Vagina (tissue), 2 donors: ENCODE data around the gene CHN2. TPM values are rescaled to one million over a fixed set of nuclear protein-coding genes. Genes with fewer than 3 reads are reported as not detected.

ENCODE experiments used
- DNase-seq, 2 donors: peaks; one replicate each; pipeline ENCODE4 v3.0.0-alpha.2; 2017; ENCODE audit errors: extremely low spot score in 2 of 2
- H3K27ac ChIP-seq: fragments of 200-600 bp; sonication (generic); one replicate; pipeline ENCODE4 v1.5.1; 2019
- H3K27me3 ChIP-seq: fragments of 200-600 bp; sonication (generic); one replicate; pipeline ENCODE4 v1.5.1; 2019
- H3K36me3 ChIP-seq, 2 donors: fragments of 200-600 bp; sonication (generic); one replicate each; pipeline ENCODE4 v1.5.1; 2017 to 2019
- H3K4me1 ChIP-seq: fragments of 200-600 bp; sonication (generic); one replicate; pipeline ENCODE4 v1.5.1; 2019
- H3K4me3 ChIP-seq, 2 donors: fragments of 200-600 bp; sonication (generic); 1 replicate in 1 of 2; 2 replicates in 1 of 2; pipeline ENCODE4 v1.5.1; 2016 to 2019
- H3K9me3 ChIP-seq: fragments of 200-600 bp; sonication (generic); one replicate; pipeline ENCODE4 v1.5.1; 2019
- CTCF ChIP-seq, 3 experiments: fragments of 450-650 bp in 2 of 3; fragments of 200-600 bp in 1 of 3; sonication (generic) in 1 of 3; IDR thresholded peaks; one replicate each; pipeline ENCODE4 v1.5.1; 2017 to 2019; ENCODE audit warnings: antibody characterized with exemption in 3 of 3, mild to moderate bottlenecking in 2 of 3, moderate library complexity in 2 of 3
- POLR2A ChIP-seq, 2 donors: fragments of 450-650 bp; IDR thresholded peaks; one replicate each; pipeline ENCODE4 v1.6.1; 2017; ENCODE audit warnings: antibody characterized with exemption in 2 of 2, mild to moderate bottlenecking in 2 of 2, moderate library complexity in 2 of 2
- POLR2AphosphoS5 ChIP-seq, 2 donors: sonication (generic); formaldehyde crosslinking; IDR thresholded peaks; one replicate each; pipeline ENCODE4 v1.9.0; 2017; ENCODE audit warnings: antibody characterized with exemption in 2 of 2, mild to moderate bottlenecking in 2 of 2, low read depth in 1 of 2; ENCODE audit not compliant: insufficient read depth in 1 of 2
- intact Hi-C: fragments of 100-400 bp; cut with DNase I; formaldehyde crosslinking; loops from one replicate; pipeline ENCODE4 v1.15.1; 2023
- total RNA-seq: library from RNA; depleted of rRNA; stranded (reverse); fragments of >200 nt; gene quantifications from one replicate; pipeline ENCODE4 v1.2.3, GENCODE V29; 2016

The CHN2 gene
- total RNA-seq, 1 donor from 2014 or later: 11.0 TPM

DNA sequence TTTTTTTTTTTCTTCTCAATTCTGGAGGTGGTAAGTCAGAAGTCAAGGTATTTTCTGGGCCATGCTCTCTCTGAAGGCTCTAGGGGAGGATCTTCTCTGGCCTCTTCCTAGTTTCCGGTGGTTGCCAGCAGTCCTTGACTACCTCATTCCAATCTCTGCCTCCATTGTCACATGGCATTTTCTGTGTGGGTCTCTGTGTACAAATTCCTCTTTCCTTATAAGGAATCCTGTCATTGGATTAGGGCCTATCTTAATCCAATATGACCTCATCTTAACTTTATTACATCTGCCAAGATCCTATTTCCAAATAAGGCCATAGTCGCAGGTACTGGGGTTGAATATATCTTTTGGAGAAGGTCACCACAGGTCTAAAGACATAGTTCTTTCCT lies 239.8 kb downstream of the CHN2 start:
- intact Hi-C loops: no loop called here
- TF ChIP-seq POLR2A (IDR thresholded peaks at IDR 0.05): no peak
- no peak for TF ChIP-seq POLR2AphosphoS5 (IDR thresholded peaks at IDR 0.05; ENCODE audit: insufficient read depth in 1 of 2, low read depth in 1 of 2)
- no peak for TF ChIP-seq CTCF (IDR thresholded peaks at IDR 0.05)
- no peaks in the 10 kb centered on the region for H3K9me3 ChIP-seq

GRCh38 chr7:29435167-29435566 lies 240.6 kb downstream of the CHN2 start:
- intact Hi-C loops: no loop called here

More for the DNA sequence above, 239.8 kb downstream of the CHN2 start:
- no peak for DNase-seq
- Histone ChIP-seq H3K4me3 (no peak overlapping the region), H3K4me1 (no peaks in the 10 kb centered on the region), H3K27ac (no peak overlapping the region), H3K27me3 (no peaks in the 10 kb centered on the region), H3K36me3 (no peaks in the 10 kb centered on the region)

DNA sequence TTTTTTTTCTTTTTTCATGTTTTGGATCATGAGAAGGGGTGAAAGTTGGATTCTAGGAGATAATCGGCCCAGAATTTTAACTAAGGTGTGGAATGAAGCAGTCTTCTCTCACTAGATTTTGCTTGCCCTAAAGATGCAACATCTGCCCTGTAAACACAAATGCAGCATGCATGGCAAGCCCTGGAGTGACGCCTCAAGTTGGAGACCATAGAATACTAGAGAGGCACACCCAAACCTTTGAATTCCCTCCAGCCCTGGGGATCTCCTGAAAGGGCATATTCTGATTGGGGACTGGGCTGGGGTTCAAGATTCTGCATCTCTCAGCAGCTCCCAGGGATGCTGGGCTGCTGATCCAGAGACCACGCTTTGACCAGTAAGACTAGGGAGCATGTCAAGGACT lies 241.3 kb downstream of the CHN2 start:
- intact Hi-C loops: no loop called here
- no peak for TF ChIP-seq POLR2A (IDR thresholded peaks at IDR 0.05)
- TF ChIP-seq POLR2AphosphoS5 (IDR thresholded peaks at IDR 0.05; ENCODE audit: insufficient read depth in 1 of 2, low read depth in 1 of 2): no peak
- no peak for TF ChIP-seq CTCF (IDR thresholded peaks at IDR 0.05)
- Histone ChIP-seq H3K27ac (no peak overlapping the region), H3K36me3 (no peaks in the 10 kb centered on the region), H3K4me3 (no peak overlapping the region), H3K4me1 (no peaks in the 10 kb centered on the region), H3K27me3 (no peaks in the 10 kb centered on the region), H3K9me3 (no peaks in the 10 kb centered on the region)
- DNase-seq: no peak

More at GRCh38 chr7:29435167-29435566, 240.6 kb downstream of the CHN2 start:
- no peak overlapping the region for H3K4me3 ChIP-seq
- H3K27ac ChIP-seq: no peak overlapping the region
- no peaks in the 10 kb centered on the region for H3K36me3 ChIP-seq
- H3K9me3 ChIP-seq: no peaks in the 10 kb centered on the region
- TF ChIP-seq CTCF (IDR thresholded peaks at IDR 0.05) (no peak), POLR2A (IDR thresholded peaks at IDR 0.05) (no peak), POLR2AphosphoS5 (IDR thresholded peaks at IDR 0.05; ENCODE audit: insufficient read depth in 1 of 2, low read depth in 1 of 2) (no peak)
- H3K4me1 ChIP-seq: no peaks in the 10 kb centered on the region
- no peak for DNase-seq
- no peaks in the 10 kb centered on the region for H3K27me3 ChIP-seq

- Histone ChIP-seq H3K36me3 (no peaks in the 10 kb centered on the region), H3K4me1 (no peaks in the 10 kb centered on the region), H3K27ac (no peak overlapping the region), H3K27me3 (no peaks in the 10 kb centered on the region), H3K9me3 (no peaks in the 10 kb centered on the region), H3K4me3 (no peak overlapping the region)
- TF ChIP-seq CTCF (IDR thresholded peaks at IDR 0.05) (no peak), POLR2A (IDR thresholded peaks at IDR 0.05) (no peak), POLR2AphosphoS5 (IDR thresholded peaks at IDR 0.05; ENCODE audit: insufficient read depth in 1 of 2, low read depth in 1 of 2) (no peak)
- intact Hi-C loops: no loop called here
- no peak for DNase-seq
These were observed 247.6 kb downstream of the CHN2 start for GRCh38 chr7:29442146-29442545.

GRCh38 chr7:29443552-29443951 lies 249.0 kb downstream of the CHN2 start:
- Histone ChIP-seq H3K27me3 (no peaks in the 10 kb centered on the region), H3K9me3 (no peaks in the 10 kb centered on the region), H3K4me3 (no peak overlapping the region), H3K36me3 (no peaks in the 10 kb centered on the region), H3K27ac (no peak overlapping the region), H3K4me1 (no peaks in the 10 kb centered on the region)
- intact Hi-C loops: no loop called here
- TF ChIP-seq CTCF (IDR thresholded peaks at IDR 0.05): no peak
- TF ChIP-seq POLR2A (IDR thresholded peaks at IDR 0.05): no peak
- no peak for TF ChIP-seq POLR2AphosphoS5 (IDR thresholded peaks at IDR 0.05; ENCODE audit: insufficient read depth in 1 of 2, low read depth in 1 of 2)
- no peak for DNase-seq
